Measurements from ENCODE around the gene DCBLD2.

Gene DCBLD2

GRCh38 chr3:98770261-98771039, 131.0 kb downstream of the DCBLD2 start:
- Mint-ChIP-seq H3K27ac (peak overlapping the region in 2 of 3 experiments; percentile 24), H3K4me1 (peaks cover 23% of the 10 kb centered on the region)

GRCh38 chr3:98769448-98769847, 132.0 kb downstream of the DCBLD2 start:
- H3K9me3 Mint-ChIP-seq = no peaks in the 10 kb centered on the region
- H3K36me3 Mint-ChIP-seq (ENCODE audit: low read depth) = no peaks in the 10 kb centered on the region
- no peaks in the 10 kb centered on the region for H3K27me3 Mint-ChIP-seq (ENCODE audit: low read depth)
- no peak for TF ChIP-seq CTCF (IDR thresholded peaks at IDR 0.05; ENCODE audit: unreplicated experiment in 3 of 3)
- H3K27ac Mint-ChIP-seq = no peak overlapping the region
- H3K4me1 Mint-ChIP-seq = peaks cover 23% of the 10 kb centered on the region
- no peak overlapping the region for H3K4me3 Mint-ChIP-seq

More at GRCh38 chr3:98770261-98771039, 131.0 kb downstream of the DCBLD2 start:
- Mint-ChIP-seq H3K36me3 (ENCODE audit: low read depth) (peaks cover under 1% of the 10 kb centered on the region), H3K27me3 (ENCODE audit: low read depth) (no peaks in the 10 kb centered on the region), H3K9me3 (no peaks in the 10 kb centered on the region), H3K4me3 (no peak overlapping the region)
- no peak for TF ChIP-seq CTCF (IDR thresholded peaks at IDR 0.05; ENCODE audit: unreplicated experiment in 3 of 3)

GRCh38 chr3:98768961-98769360, 132.5 kb downstream of the DCBLD2 start:
- Mint-ChIP-seq H3K4me1 (peaks cover 23% of the 10 kb centered on the region), H3K4me3 (no peak overlapping the region), H3K9me3 (no peaks in the 10 kb centered on the region), H3K27me3 (ENCODE audit: low read depth) (no peaks in the 10 kb centered on the region), H3K36me3 (ENCODE audit: low read depth) (no peaks in the 10 kb centered on the region), H3K27ac (peak overlapping the region in 2 of 3 experiments; percentile 25 to 76)
- TF ChIP-seq CTCF (IDR thresholded peaks at IDR 0.05; ENCODE audit: unreplicated experiment in 3 of 3) = no peak

DNA sequence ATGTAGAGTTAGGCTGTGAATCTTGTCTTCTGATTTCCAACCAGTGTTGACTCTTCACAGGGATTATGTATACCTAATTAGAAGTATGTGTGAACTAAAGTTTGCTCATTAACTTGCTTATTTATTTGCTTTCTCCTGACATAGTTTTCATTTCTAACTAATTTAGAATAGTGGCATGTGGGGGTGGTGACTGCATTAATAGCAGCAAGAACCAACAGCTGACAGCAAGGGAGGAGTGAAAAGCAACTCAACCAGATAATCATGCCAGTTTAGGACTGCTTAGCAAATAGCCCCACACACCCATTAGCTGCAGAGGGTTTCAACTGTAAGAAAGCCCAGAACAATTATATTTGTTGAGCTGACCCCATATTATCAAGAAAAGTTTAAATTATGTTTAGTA, 134.6 kb downstream of the DCBLD2 start:
- H3K4me1 Mint-ChIP-seq = peaks cover 26% of the 10 kb centered on the region
- no peaks in the 10 kb centered on the region for H3K36me3 Mint-ChIP-seq (ENCODE audit: low read depth)
- peak overlapping the region in 2 of 3 experiments; percentile 37 to 76 for H3K27ac Mint-ChIP-seq
- H3K4me3 Mint-ChIP-seq = peak overlapping the region in 1 of 3 experiments; percentile 4
- H3K27me3 Mint-ChIP-seq (ENCODE audit: low read depth) = no peaks in the 10 kb centered on the region
- H3K9me3 Mint-ChIP-seq = no peaks in the 10 kb centered on the region
- TF ChIP-seq CTCF (IDR thresholded peaks at IDR 0.05; ENCODE audit: unreplicated experiment in 3 of 3) = no peak

- Mint-ChIP-seq H3K4me1 (peaks cover 21% of the 10 kb centered on the region), H3K27me3 (ENCODE audit: low read depth) (no peaks in the 10 kb centered on the region), H3K4me3 (no peak overlapping the region), H3K36me3 (ENCODE audit: low read depth) (no peaks in the 10 kb centered on the region), H3K27ac (peak overlapping the region in 2 of 3 experiments; percentile 81 to 83), H3K9me3 (no peaks in the 10 kb centered on the region)
- no peak for TF ChIP-seq CTCF (IDR thresholded peaks at IDR 0.05; ENCODE audit: unreplicated experiment in 3 of 3)
These were observed 135.8 kb downstream of the DCBLD2 start for GRCh38 chr3:98765721-98766120.

DNA sequence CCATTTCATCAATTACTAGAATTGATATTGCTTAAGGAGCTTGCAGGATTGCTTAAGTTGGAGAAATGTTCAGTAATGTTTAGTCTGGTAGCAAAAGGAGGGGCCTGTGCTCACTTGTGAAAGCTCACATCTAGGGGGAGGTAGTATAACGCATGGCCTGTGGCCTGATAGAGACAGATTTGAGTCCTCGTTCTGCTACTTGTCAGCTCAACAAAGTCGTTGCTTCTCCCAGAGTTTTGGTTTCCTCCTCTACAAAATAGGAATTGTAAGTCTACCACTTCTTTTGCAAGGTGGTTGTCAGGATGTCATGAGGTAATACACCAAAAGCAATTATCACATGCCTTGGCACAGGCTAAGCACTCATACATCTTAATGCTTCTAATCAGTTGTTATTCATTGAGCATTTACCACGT, 137.0 kb downstream of the DCBLD2 start:
- Mint-ChIP-seq H3K4me1 (peaks cover 21% of the 10 kb centered on the region), H3K9me3 (no peaks in the 10 kb centered on the region), H3K27me3 (ENCODE audit: low read depth) (no peaks in the 10 kb centered on the region), H3K4me3 (no peak overlapping the region), H3K36me3 (ENCODE audit: low read depth) (no peaks in the 10 kb centered on the region), H3K27ac (peak overlapping the region in 2 of 3 experiments; percentile 66 to 69)
- TF ChIP-seq CTCF (IDR thresholded peaks at IDR 0.05; ENCODE audit: unreplicated experiment in 3 of 3) = no peak

All from nephron (organoid).